IMR-90 (cell line): Measurements from ENCODE around the gene DAAM2. TPM values are rescaled to one million over a fixed set of nuclear protein-coding genes. Genes with fewer than 3 reads are reported as not detected.
A peak's percentile ranks its signal among the peaks of the same experiment; 100 is the strongest.

Source experiments
- ATAC-seq: fragments of 200-7000 bp; cut with Tn5 transposase; 2 replicates; pipeline ENCODE4 v1.9.1; 2020; ENCODE audit warnings: low read depth, mild to moderate bottlenecking, moderate library complexity
- BruUV-seq: library from RNA; stranded (reverse); fragments of 400-500 nt; replicated peaks from 2 replicates; lab custom pipeline; 2021; lab: Mats Ljungman, UMichigan
- CTCF ChIA-PET: fragments of 300-600 bp; formaldehyde crosslinking; extraction: SDS; loops from one replicate; lab custom pipeline; 2021; ENCODE audit warnings: antibody characterized with exemption; lab: Yijun Ruan, JAX
- POLR2A ChIA-PET: fragments of 300-600 bp; sonication (Branson Sonifier 250); formaldehyde crosslinking; loops from one replicate; lab custom pipeline; 2022; ENCODE audit warnings: antibody characterized with exemption; ENCODE audit not compliant: unreplicated experiment; lab: Charles Lee
- DNase-seq: peaks from one replicate; pipeline ENCODE4 v3.0.0; 2013
- H2AFZ ChIP-seq: replicated peaks from 2 replicates; pipeline ENCODE3; 2013; ENCODE audit warnings: low read length, mild to moderate bottlenecking; ENCODE audit not compliant: poor library complexity
- H2AK5ac ChIP-seq: 2 replicates; pipeline ENCODE4 v1.6.1; 2013; ENCODE audit warnings: low read depth, low read length, inconsistent platforms
- H2AK9ac ChIP-seq: replicated peaks from 2 replicates; pipeline ENCODE3; 2013; ENCODE audit warnings: mild to moderate bottlenecking, low read depth, low read length, moderate library complexity; ENCODE audit not compliant: poor library complexity
- H2BK120ac ChIP-seq: 2 replicates; pipeline ENCODE4 v1.6.1; 2013; ENCODE audit warnings: low read depth, low read length, inconsistent platforms
- H2BK15ac ChIP-seq: 3 replicates; pipeline ENCODE4 v1.6.1; 2013; ENCODE audit warnings: low read depth, low read length, inconsistent platforms
- H2BK20ac ChIP-seq: 2 replicates; pipeline ENCODE4 v1.6.1; 2013; ENCODE audit warnings: low read depth, mild to moderate bottlenecking, inconsistent platforms, low read length, moderate library complexity
- H2BK5ac ChIP-seq: 2 replicates; pipeline ENCODE4 v1.6.1; 2013; ENCODE audit warnings: mild to moderate bottlenecking, low read depth, low read length, inconsistent platforms; ENCODE audit not compliant: poor library complexity, severe bottlenecking
- H3K14ac ChIP-seq: replicated peaks from 2 replicates; pipeline ENCODE4 v1.6.1; 2013; ENCODE audit warnings: low read depth, low read length, inconsistent platforms
- H3K18ac ChIP-seq: 2 replicates; pipeline ENCODE4 v1.6.1; 2013; ENCODE audit warnings: low read depth, low read length, control low read depth
- H3K23ac ChIP-seq: 2 replicates; pipeline ENCODE4 v1.6.1; 2013; ENCODE audit warnings: low read depth, low read length, inconsistent platforms
- H3K27ac ChIP-seq: 2 replicates; pipeline ENCODE4 v1.5.1; 2013; ENCODE audit warnings: mild to moderate bottlenecking, control low read depth, low read length; ENCODE audit not compliant: insufficient read depth
- H3K27me3 ChIP-seq: 2 replicates; pipeline ENCODE4 v1.6.1; 2013; ENCODE audit warnings: low read length; ENCODE audit not compliant: control insufficient read depth, insufficient read depth
- H3K36me3 ChIP-seq: 2 replicates; pipeline ENCODE4 v1.6.1; 2013; ENCODE audit warnings: low read length, mixed read lengths; ENCODE audit not compliant: control insufficient read depth, insufficient read depth
- H3K4ac ChIP-seq: 2 replicates; pipeline ENCODE4 v1.6.1; 2013; ENCODE audit warnings: low read depth, low read length, inconsistent platforms
- H3K4me1 ChIP-seq: 2 replicates; pipeline ENCODE4 v1.6.1; 2013; ENCODE audit warnings: low read length, mixed read lengths; ENCODE audit not compliant: control insufficient read depth, insufficient read depth
- H3K4me2 ChIP-seq: 2 replicates; pipeline ENCODE4 v1.6.1; 2013; ENCODE audit warnings: low read depth, mild to moderate bottlenecking, control low read depth, low read length, moderate library complexity
- H3K4me3 ChIP-seq: 2 replicates; pipeline ENCODE4 v1.5.1; 2013; ENCODE audit warnings: low read depth, mild to moderate bottlenecking, control low read depth, low read length, moderate library complexity; ENCODE audit not compliant: insufficient read depth
- H3K56ac ChIP-seq: 2 replicates; pipeline ENCODE4 v1.6.1; 2013; ENCODE audit warnings: low read length, inconsistent platforms; ENCODE audit not compliant: insufficient read depth; ENCODE audit errors: extremely low read depth
- H3K79me1 ChIP-seq, 2 experiments: 2 replicates each; pipeline ENCODE4 v1.6.1; 2013; ENCODE audit warnings: low read length in 2 of 2, inconsistent platforms in 1 of 2, low read depth in 1 of 2
- H3K9ac ChIP-seq: 2 replicates; pipeline ENCODE4 v1.6.1; 2013; ENCODE audit warnings: low read depth, low read length, control low read depth
- H3K9me1 ChIP-seq: 2 replicates; pipeline ENCODE4 v1.6.1; 2013; ENCODE audit warnings: low read length, inconsistent platforms; ENCODE audit not compliant: insufficient read depth
- H3K9me3 ChIP-seq: 2 replicates; pipeline ENCODE4 v1.6.1; 2013; ENCODE audit warnings: low read length; ENCODE audit not compliant: control insufficient read depth, insufficient read depth
- H4K20me1 ChIP-seq: 2 replicates; pipeline ENCODE4 v1.6.1; 2013; ENCODE audit warnings: low read length, inconsistent platforms; ENCODE audit not compliant: insufficient read depth
- H4K5ac ChIP-seq: 2 replicates; pipeline ENCODE4 v1.6.1; 2013; ENCODE audit warnings: mild to moderate bottlenecking, low read depth, low read length, control low read depth
- H4K8ac ChIP-seq, 2 experiments: 2 replicates each; pipeline ENCODE4 v1.6.1; 2013; ENCODE audit warnings: low read depth in 2 of 2, low read length in 2 of 2, control low read depth in 1 of 2, inconsistent platforms in 1 of 2
- H4K91ac ChIP-seq: 2 replicates; pipeline ENCODE4 v1.6.1; 2013; ENCODE audit warnings: low read depth, low read length, inconsistent platforms; ENCODE audit not compliant: insufficient read depth
- BHLHE40 ChIP-seq: fragments of 150-350 bp; IDR thresholded peaks from 2 replicates; pipeline ENCODE4 v1.6.1; 2016; ENCODE audit warnings: mild to moderate bottlenecking, low read depth, low read length
- CEBPB ChIP-seq: IDR thresholded peaks from 2 replicates; pipeline ENCODE4 v1.6.1; 2012; ENCODE audit warnings: low read depth, low read length, improper control_type of control experiment
- CHD1 ChIP-seq: IDR thresholded peaks from 2 replicates; pipeline ENCODE4 v1.6.1; 2012; ENCODE audit warnings: low read depth, low read length, improper control_type of control experiment
- CTCF ChIP-seq: conservative IDR thresholded peaks from 2 replicates; pipeline ENCODE4 v1.5.1; 2012; ENCODE audit warnings: mild to moderate bottlenecking, low read depth, low read length, improper control_type of control experiment
- FOS ChIP-seq: fragments of 150-350 bp; IDR thresholded peaks from 2 replicates; pipeline ENCODE4 v1.6.1; 2016; ENCODE audit warnings: low read depth, low read length
- RFX5 ChIP-seq: IDR thresholded peaks from 2 replicates; pipeline ENCODE4 v1.8.0; 2012; ENCODE audit warnings: low read depth, mild to moderate bottlenecking, low read length, moderate library complexity
- SMC3 ChIP-seq: fragments of 150-350 bp; IDR thresholded peaks from 2 replicates; pipeline ENCODE4 v1.6.1; 2016; ENCODE audit warnings: low read depth, mild to moderate bottlenecking, antibody characterized with exemption, low read length, moderate library complexity
- whole genome bisulfite sequencing, 2 experiments: methylation state at CpG; one replicate each; pipeline versions ENCODE4 v1.1.5 to v1.1.7; 2013; ENCODE audit warnings: missing lambda C conversion rate in 2 of 2; ENCODE audit not compliant: insufficient read length in 1 of 2; ENCODE audit errors: extremely low coverage in 2 of 2; 5-methylcytosine and 5-hydroxymethylcytosine counted together
- dilution Hi-C: fragments of 300-500 bp; cut with HindIII; formaldehyde crosslinking; loops from one replicate; pipeline ENCODE4 v1.14.3; 2018; ENCODE audit warnings: low sequenced_read_pairs; ENCODE audit not compliant: unreplicated experiment
- in situ Hi-C: fragments of 300-500 bp; cut with MboI; formaldehyde crosslinking; loops from 3 replicates; pipeline ENCODE4 v1.14.3; 2019; ENCODE audit warnings: low sequenced_read_pairs, inconsistent platforms, mixed read lengths
- intact Hi-C: fragments of 100-400 bp; cut with micrococcal nuclease; formaldehyde crosslinking; loops from 2 replicates; pipeline ENCODE4 v1.10.0; 2022
- polyA plus RNA-seq, 3 experiments: library from polyadenylated mRNA; depleted of rRNA; stranded (reverse); fragments of >200 nt; gene quantifications; 2 replicates each; pipeline ENCODE4 v1.2.3, GENCODE V29; 2012; ENCODE audit warnings: low replicate concordance in 1 of 3
- total RNA-seq: library from RNA; depleted of rRNA; stranded (reverse); fragments of >200 nt; gene quantifications from 2 replicates; pipeline ENCODE4 v1.2.3, GENCODE V29; 2012

DAAM2 gene
- total and polyA plus RNA-seq, 2 of the 4 experiments (the other 2 are of a cell fraction) = 11.2 to 12.9 TPM

GRCh38 chr6:39884696-39885095 lies 92.5 kb downstream of the DAAM2 start (continued):
- TF ChIP-seq CHD1 (no peak), FOS (no peak), BHLHE40 (no peak), RFX5 (no peak), CEBPB (no peak)

- POLR2A ChIA-PET = no interaction called here
- Histone ChIP-seq H4K20me1 (no peaks in the 10 kb centered on the region), H3K79me1 (peaks cover 0 to 16% of the 10 kb centered on the region in 2 experiments; a peak in 2 of 4 replicates), H3K27me3 (no peaks in the 10 kb centered on the region), H3K9me1 (peaks cover 38% of the 10 kb centered on the region), H3K9ac (no peak overlapping the region), H3K18ac (peak overlapping the region; percentile 92), H4K5ac (peak overlapping the region; percentile 57; the same call in 1 of the 2 replicates), H2AK5ac (peak overlapping the region; percentile 95), H3K56ac (no peak overlapping the region), H2BK120ac (peak overlapping the region; percentile 100), H3K4me1 (peaks cover 52% of the 10 kb centered on the region), H3K4ac (peak overlapping the region; percentile 100), H3K9me3 (no peaks in the 10 kb centered on the region), H4K91ac (peak overlapping the region; percentile 98), H4K8ac (peak overlapping the region in 1 of 2 experiments; percentile 84; a peak in 2 of 4 replicates), H3K23ac (no peak overlapping the region), H2BK15ac (peak overlapping the region; percentile 95; the same call in 2 of the 3 replicates), H3K4me2 (no peak overlapping the region), H3K36me3 (no peaks in the 10 kb centered on the region), H2AK9ac (peak overlapping the region; percentile 86), H3K14ac (peak overlapping the region; percentile 81), H2BK5ac (peak overlapping the region; percentile 96), H2BK20ac (peak overlapping the region; percentile 100), H3K4me3 (no peak overlapping the region), H3K27ac (peak overlapping the region; percentile 11; the same call in 1 of the 2 replicates), H2AFZ (peak overlapping the region; percentile 35)
- DNase-seq (no peak), ATAC-seq (no peak)
- intact Hi-C loops = loop anchor here (5.0 kb wide), 1 partner anchor 77 kb away; no protein-coding TSS in a partner anchor
- CTCF ChIA-PET = interaction anchor here (2.6 kb wide), 1 partner anchor 20 kb away, joined by 7 read pairs; no protein-coding TSS in a partner anchor
- WGBS, 2 experiments = no CpG with 5 or more reads among the region's 7 CpGs
- TF ChIP-seq CTCF (no peak), CHD1 (no peak), SMC3 (no peak), BHLHE40 (no peak)
- BruUV-seq = no TSS peak
- in situ Hi-C loops = loop anchor here (10.0 kb wide), 1 partner anchor 521 kb away; no protein-coding TSS in a partner anchor
- dilution Hi-C loops = no loop called here
These were observed 93.5 kb downstream of the DAAM2 start for GRCh38 chr6:39885691-39886090.
